ENCODE measurements around the gene GLIS1.

GLIS1 gene

GRCh38 chr1:53771648-53772047 is 32.7 kb upstream of the GLIS1 start:
- TF ChIP-seq, protein P1, sequence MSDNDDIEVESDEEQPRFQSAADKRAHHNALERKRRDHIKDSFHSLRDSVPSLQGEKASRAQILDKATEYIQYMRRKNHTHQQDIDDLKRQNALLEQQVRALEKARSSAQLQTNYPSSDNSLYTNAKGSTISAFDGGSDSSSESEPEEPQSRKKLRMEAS (IDR thresholded peaks at IDR 0.05; ENCODE audit: low read depth, low read length), result no peak
- TF ChIP-seq MYC (IDR thresholded peaks at IDR 0.05; ENCODE audit: low read depth, low read length) (no peak), POLR2A (IDR thresholded peaks at IDR 0.05; ENCODE audit: extremely low read depth, insufficient read length) (no peak), CTCF (IDR thresholded peaks at IDR 0.05; ENCODE audit: low read depth, low read length) (no peak)
- no peak overlapping the region for H3K4me3 ChIP-seq (ENCODE audit: low read depth, low read length)
- no peak for DNase-seq (ENCODE audit: low read depth)

- H3K4me3 ChIP-seq (ENCODE audit: low read depth, low read length), result no peak overlapping the region
- TF ChIP-seq MYC (IDR thresholded peaks at IDR 0.05; ENCODE audit: low read depth, low read length) (no peak), POLR2A (IDR thresholded peaks at IDR 0.05; ENCODE audit: extremely low read depth, insufficient read length) (no peak), CTCF (IDR thresholded peaks at IDR 0.05; ENCODE audit: low read depth, low read length) (no peak)
- TF ChIP-seq, protein P1 (IDR thresholded peaks at IDR 0.05; ENCODE audit: low read depth, low read length), result no peak
- no peak for DNase-seq (ENCODE audit: low read depth)
Measured at GRCh38 chr1:53769780-53770179, 30.8 kb upstream of the GLIS1 start.

- DNase-seq (ENCODE audit: low read depth), result no peak
- no peak overlapping the region for H3K4me3 ChIP-seq (ENCODE audit: low read depth, low read length)
- TF ChIP-seq MYC (IDR thresholded peaks at IDR 0.05; ENCODE audit: low read depth, low read length) (no peak), CTCF (IDR thresholded peaks at IDR 0.05; ENCODE audit: low read depth, low read length) (no peak), POLR2A (IDR thresholded peaks at IDR 0.05; ENCODE audit: extremely low read depth, insufficient read length) (no peak)
- TF ChIP-seq, protein P1 (IDR thresholded peaks at IDR 0.05; ENCODE audit: low read depth, low read length), result no peak
Measured at GRCh38 chr1:53769184-53769583, 30.2 kb upstream of the GLIS1 start.

- TF ChIP-seq, protein P1 (IDR thresholded peaks at IDR 0.05; ENCODE audit: low read depth, low read length), result no peak
- no peak for TF ChIP-seq CTCF (IDR thresholded peaks at IDR 0.05; ENCODE audit: low read depth, low read length)
- TF ChIP-seq MYC (IDR thresholded peaks at IDR 0.05; ENCODE audit: low read depth, low read length), result no peak
- no peak for TF ChIP-seq POLR2A (IDR thresholded peaks at IDR 0.05; ENCODE audit: extremely low read depth, insufficient read length)
- no peak overlapping the region for H3K4me3 ChIP-seq (ENCODE audit: low read depth, low read length)
- DNase-seq (ENCODE audit: low read depth), result no peak
Measured at GRCh38 chr1:53766831-53767405, 28.0 kb upstream of the GLIS1 start.

- DNase-seq (ENCODE audit: low read depth), result no peak
- H3K4me3 ChIP-seq (ENCODE audit: low read depth, low read length), result no peak overlapping the region
- TF ChIP-seq MYC (IDR thresholded peaks at IDR 0.05; ENCODE audit: low read depth, low read length) (no peak), POLR2A (IDR thresholded peaks at IDR 0.05; ENCODE audit: extremely low read depth, insufficient read length) (no peak), CTCF (IDR thresholded peaks at IDR 0.05; ENCODE audit: low read depth, low read length) (no peak)
- TF ChIP-seq, protein P1 (IDR thresholded peaks at IDR 0.05; ENCODE audit: low read depth, low read length), result no peak
Measured at GRCh38 chr1:53766194-53766742, 27.3 kb upstream of the GLIS1 start.

All from NB4 (cell line).